NCI-H82 treated with DMSO at 0.1 percent for 48 hours (cell line): ENCODE data around the gene NKRF.
A peak's percentile ranks its signal among the peaks of the same experiment; 100 is the strongest.

Source experiments
- DNase-seq: peaks from one replicate; lab custom pipeline; 2025; ENCODE audit not compliant: unreplicated experiment; lab: John Stamatoyannopoulos, UW

The NKRF gene

GRCh38 chrX:119614776-119615175 is 8.6 kb upstream of the NKRF start:
- DNase-seq = no peak

DNA sequence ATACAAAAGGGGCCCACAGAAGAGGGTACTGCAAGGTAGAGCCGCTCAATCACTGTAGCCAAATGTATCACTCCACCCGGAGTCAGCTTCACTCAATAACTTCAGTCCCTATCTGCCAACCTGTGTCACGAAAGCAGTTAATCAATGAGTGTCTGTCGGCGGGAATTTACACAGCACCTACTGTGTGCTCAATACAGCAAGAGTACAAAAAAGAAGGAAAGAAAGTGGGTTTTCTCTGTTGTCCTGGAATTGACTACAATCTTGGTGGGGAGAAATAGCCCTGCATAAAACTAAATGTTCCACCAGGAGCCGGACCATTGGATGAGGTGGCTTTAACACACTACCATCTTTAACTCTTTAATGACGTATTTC is 780 bp upstream of the NKRF start:
- DNase-seq = no peak

DNA sequence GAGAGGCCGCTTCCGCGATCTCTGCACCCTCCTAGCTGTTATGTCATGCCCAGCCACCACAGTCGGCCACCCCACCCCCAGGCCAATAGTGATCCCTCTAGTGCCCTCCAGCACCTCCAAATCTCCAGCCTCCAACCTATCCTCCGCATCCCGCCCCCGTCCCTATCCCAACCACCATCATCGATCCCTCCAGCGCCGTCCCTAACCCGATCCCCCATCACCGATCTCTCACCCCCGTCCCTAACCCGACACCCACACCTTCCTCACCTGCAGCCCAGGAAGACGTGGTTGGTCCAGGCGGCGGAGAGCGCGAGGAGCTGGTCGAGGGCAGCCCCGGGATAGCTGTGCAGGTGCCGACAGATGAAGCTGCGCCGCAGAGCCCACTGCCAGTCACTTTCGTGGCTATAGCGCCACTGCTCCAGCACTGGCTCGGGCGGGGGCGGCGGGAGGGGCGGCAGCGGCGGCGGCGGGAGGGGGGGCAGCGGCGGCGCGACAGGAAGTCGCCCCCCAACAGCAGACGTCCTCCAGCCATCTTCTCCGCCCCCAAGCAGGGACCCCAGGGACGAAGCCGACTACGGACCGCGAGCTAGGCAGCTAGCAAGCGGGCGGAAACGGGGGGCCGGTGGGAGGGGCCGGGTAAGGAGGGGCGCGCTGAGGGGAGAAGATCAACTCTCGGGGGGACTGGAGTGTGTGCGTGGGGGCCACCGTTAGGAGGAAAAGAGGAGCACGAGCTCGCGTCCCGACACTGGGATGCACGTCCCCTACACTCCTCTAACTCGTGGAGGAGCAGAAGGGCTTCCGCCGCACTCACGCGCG is 552 bp downstream of the NKRF start:
- no peak for DNase-seq

DNA sequence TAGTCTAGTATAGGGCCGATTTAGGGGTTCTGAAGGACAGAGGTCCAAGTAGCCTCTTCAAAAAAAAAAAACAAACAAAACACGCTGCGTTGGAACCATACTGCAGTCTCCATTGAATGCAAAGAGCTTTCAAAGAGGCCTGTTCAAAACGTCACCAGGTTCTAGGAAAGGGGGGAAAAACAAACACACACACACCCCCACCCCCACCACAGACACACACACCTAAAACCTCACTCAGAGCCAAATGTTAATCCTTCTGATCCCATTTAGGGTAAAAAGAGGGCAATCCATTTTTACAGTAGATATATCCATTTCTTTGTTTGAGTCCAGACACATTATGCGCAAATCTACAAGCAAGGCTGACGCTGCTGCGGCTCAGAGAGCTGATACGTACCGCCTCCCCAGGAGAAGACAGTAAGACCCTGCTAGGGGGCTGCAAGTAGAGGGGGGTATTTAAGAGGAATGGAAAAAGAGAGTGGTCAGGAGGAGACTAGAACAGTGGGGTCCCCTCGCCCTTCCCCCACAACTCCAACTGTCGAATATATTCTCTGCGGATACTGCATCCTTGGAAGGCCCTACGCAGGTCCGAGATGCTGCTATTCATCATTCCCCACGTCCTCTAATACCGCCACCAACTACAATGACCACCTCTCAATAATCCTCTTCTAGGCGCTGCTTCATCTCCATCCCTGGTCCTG is 1.3 kb downstream of the NKRF start:
- peak; percentile 15 for DNase-seq

DNA sequence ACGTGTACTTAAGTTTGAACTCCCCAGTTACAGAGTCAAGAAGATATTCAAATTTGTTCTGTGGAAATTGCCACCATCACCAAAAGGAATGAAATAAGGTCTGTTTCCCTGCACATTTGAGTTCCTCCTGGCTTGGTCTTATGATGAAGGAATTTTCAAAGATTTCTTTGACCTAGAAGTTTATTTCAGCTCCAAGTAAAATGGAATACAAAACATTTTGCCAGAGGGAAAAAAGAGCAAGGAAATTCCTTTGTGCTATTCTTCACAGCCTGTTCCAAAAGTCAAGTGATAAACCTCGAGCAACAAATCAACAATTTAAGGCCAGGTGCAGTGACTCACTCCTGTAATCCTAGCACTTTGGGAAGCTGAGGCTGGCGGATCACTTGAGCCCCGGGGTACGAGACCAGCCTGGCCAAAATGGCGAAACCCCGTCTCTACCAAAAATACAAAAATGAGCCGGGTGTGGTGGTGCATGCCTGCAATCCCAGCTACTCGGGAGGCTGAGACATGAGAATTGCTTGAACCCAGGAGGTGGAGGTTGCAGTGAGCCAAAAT is 3.4 kb downstream of the NKRF start:
- DNase-seq = no peak

GRCh38 chrX:119589810-119590209 is 16.4 kb downstream of the NKRF start:
- DNase-seq = no peak

GRCh38 chrX:119583431-119584059 is 22.7 kb downstream of the NKRF start:
- DNase-seq = no peak

GRCh38 chrX:119579414-119579813 is 26.8 kb downstream of the NKRF start:
- no peak for DNase-seq

GRCh38 chrX:119574394-119575266 is 31.6 kb downstream of the NKRF start, which contains the start of gene UBE2A:
Gene UBE2A (plus strand): TSS chrX:119574563. CDS start chrX:119574712, 149 bp downstream.
- peak; percentile 84 for DNase-seq

DNA sequence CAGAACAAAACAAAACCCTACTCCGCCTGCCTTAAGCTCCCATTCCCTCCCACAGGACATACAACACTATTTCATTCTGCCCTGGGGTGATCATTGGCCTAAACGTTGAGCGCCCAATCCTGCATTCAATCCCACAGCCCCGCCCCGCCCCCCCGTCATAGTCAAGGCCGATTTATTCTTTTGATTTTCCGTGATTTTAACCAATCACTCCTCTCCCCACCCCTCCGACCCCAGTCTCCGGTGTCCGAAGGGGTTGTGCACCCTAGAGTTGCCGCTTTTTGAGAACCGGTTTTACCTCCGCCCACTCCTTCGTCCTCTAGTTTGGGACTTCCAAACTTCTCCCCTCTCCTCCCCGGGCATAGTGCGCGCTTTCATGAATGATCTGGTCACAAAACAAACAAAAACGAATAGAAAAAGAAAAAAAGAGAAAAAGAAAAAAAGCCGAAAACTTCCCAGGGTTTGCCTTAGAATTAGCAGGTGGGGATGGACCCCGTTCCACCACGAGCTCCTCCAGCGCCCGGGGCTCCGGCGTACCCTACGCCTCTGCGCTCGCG is 32.3 kb downstream of the NKRF start:
- no peak for DNase-seq

- no peak for DNase-seq
These were observed 33.0 kb downstream of the NKRF start for GRCh38 chrX:119573222-119573621.

DNA sequence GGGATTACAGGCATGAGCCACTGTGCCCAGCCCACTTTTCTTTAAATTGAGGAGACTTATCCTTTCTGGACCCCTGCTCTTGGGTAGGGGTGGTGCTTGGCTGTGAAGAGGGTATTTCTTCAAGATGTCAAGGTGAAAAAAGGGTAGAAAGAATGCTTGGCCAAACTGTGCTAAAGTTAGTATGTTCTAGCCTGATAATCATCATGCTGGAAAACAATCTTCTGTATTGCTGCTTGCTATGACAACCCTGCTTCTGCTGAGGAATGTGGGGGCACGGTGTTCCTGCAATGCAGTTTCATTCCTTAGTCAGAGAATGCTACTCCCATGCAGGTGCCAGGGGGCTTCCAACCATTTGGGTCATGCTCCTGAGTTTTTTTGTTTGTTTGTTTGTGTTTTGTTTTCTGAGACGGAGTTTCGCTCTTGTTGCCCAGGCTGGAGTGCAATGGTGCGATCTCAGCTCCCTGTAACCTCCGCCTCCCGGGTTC is 35.8 kb downstream of the NKRF start:
- no peak for DNase-seq

DNA sequence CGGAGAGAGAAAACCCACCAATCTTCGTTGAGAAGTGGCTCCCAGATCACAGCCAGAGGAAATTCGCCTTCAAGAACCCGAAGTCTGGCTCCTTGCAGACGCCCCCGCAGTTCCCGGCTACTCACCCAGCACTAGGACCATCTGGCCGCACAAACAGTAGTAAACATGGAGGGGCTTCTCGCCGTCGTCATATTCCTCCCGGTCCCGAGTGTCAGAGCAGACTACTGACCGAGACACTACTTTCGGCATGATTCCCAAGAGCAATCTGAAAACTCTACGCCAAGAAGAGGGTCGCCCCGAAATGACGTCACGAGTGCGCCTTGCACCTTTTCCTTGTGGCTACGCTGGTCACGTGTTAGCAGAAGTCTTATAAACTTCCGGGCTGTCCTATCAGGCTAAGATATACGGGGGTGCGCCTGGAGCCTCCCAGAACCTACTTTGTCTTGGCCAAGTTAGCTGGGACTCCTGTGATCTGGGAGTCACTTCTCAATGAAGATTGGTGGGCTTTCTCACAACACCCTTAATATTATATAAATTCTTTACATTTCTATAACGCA is 41.0 kb downstream of the NKRF start, which contains the start of gene STEEP1:
Gene STEEP1 (minus strand): TSS at position 303 of the 557 bp plus-strand sequence. CDS start 54 bp downstream, at position 249.
- DNase-seq = peak; percentile 87

DNA sequence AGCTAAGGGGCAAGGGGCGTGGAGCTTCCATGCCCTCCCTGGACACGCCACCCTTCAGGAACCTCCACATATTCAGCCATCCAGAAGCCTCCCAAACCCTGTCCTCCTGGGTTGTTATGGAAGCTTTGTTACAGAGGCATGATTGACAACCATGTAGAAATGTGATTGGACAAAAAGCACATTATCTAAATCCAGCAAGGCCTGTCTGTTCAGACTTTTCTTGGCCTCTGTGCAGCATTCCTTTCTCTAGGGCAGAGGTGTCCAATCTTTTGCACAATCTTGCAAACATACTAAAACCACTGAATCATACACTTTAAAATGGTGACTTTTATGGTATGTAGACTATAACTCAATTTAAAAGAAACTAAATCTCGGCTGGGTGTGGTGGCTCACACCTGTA is 53.7 kb downstream of the NKRF start:
- DNase-seq = no peak

GRCh38 chrX:119549327-119550016 is 56.8 kb downstream of the NKRF start:
- peak; percentile 6 for DNase-seq

GRCh38 chrX:119541188-119541587 is 65.0 kb downstream of the NKRF start:
- DNase-seq = no peak

DNA sequence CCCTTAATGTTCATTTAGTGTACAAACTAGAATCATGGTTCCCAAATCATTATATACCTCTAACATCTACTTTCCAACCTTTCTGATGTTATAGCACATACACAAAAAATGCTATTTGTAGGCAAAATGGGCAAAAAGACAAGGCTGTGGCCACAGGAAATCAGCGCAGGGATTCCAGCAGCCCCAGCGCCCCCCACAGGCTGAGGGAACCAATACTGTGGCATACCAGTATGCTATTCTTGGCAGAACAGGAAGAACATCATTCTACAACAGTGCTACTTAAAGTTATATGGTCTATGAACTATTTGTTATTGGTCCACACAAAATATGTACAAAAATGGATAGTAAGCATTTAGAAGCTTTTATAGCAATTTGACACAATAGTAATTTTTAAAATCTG is 66.4 kb downstream of the NKRF start:
- DNase-seq = no peak
